H9 (cell line): ENCODE results near the gene TDRKH. TPM values are rescaled to one million over a fixed set of nuclear protein-coding genes. Genes with fewer than 3 reads are reported as not detected.

Experiments
- DNase-seq: peaks from one replicate; pipeline ENCODE4 v3.0.0-alpha.2; 2017
- H2AFZ ChIP-seq: one replicate; pipeline ENCODE4 v1.6.1; 2013; ENCODE audit warnings: mild to moderate bottlenecking, low read length, control low read depth, moderate library complexity
- H2AK5ac ChIP-seq: 2 replicates; pipeline ENCODE4 v1.6.1; 2013; ENCODE audit warnings: low read length, control low read depth, mixed read lengths; ENCODE audit not compliant: insufficient read length
- H2BK120ac ChIP-seq: one replicate; pipeline ENCODE4 v1.6.1; 2013; ENCODE audit warnings: low read depth, mild to moderate bottlenecking, low read length, control low read depth, inconsistent platforms; ENCODE audit not compliant: poor library complexity, severe bottlenecking
- H2BK12ac ChIP-seq: 2 replicates; pipeline ENCODE4 v1.6.1; 2013; ENCODE audit warnings: low read length, control low read depth, mixed read lengths, low read depth; ENCODE audit not compliant: insufficient read length
- H2BK15ac ChIP-seq: 2 replicates; pipeline ENCODE4 v1.6.1; 2013; ENCODE audit warnings: low read depth, low read length, control low read depth
- H2BK20ac ChIP-seq: one replicate; pipeline ENCODE4 v1.6.1; 2013; ENCODE audit warnings: low read depth, mild to moderate bottlenecking, low read length, control low read depth, inconsistent platforms; ENCODE audit not compliant: poor library complexity, severe bottlenecking
- H2BK5ac ChIP-seq: 2 replicates; pipeline ENCODE4 v1.6.1; 2013; ENCODE audit warnings: low read length, control low read depth, mixed read lengths; ENCODE audit not compliant: insufficient read length
- H3K14ac ChIP-seq: 2 replicates; pipeline ENCODE4 v1.6.1; 2013; ENCODE audit warnings: low read length, control low read depth; ENCODE audit not compliant: insufficient read depth
- H3K18ac ChIP-seq: 2 replicates; pipeline ENCODE4 v1.6.1; 2013; ENCODE audit warnings: low read depth, mild to moderate bottlenecking, mixed read lengths, low read length, control low read depth; ENCODE audit not compliant: insufficient read length
- H3K23ac ChIP-seq: 2 replicates; pipeline ENCODE4 v1.6.1; 2013; ENCODE audit warnings: low read length, control low read depth, mixed read lengths, low read depth; ENCODE audit not compliant: insufficient read length
- H3K23me2 ChIP-seq: 2 replicates; pipeline ENCODE4 v1.6.1; 2013; ENCODE audit warnings: low read depth, mild to moderate bottlenecking, mixed read lengths, low read length, control low read depth; ENCODE audit not compliant: insufficient read length, poor library complexity, severe bottlenecking
- H3K27ac ChIP-seq: 2 replicates; pipeline ENCODE4 v1.5.1; 2013; ENCODE audit warnings: low read length, control low read depth, mixed read lengths, low read depth; ENCODE audit not compliant: insufficient read length
- H3K27me3 ChIP-seq: 2 replicates; pipeline ENCODE4 v1.6.1; 2013; ENCODE audit warnings: low read length, control low read depth, inconsistent platforms; ENCODE audit not compliant: insufficient read depth
- H3K4ac ChIP-seq: 2 replicates; pipeline ENCODE4 v1.6.1; 2013; ENCODE audit warnings: low read depth, mild to moderate bottlenecking, control low read depth, inconsistent platforms, low read length, moderate library complexity
- H3K4me1 ChIP-seq: 2 replicates; pipeline ENCODE4 v1.6.1; 2013; ENCODE audit warnings: low read length, control low read depth, inconsistent platforms; ENCODE audit not compliant: insufficient read depth
- H3K4me2 ChIP-seq: 2 replicates; pipeline ENCODE4 v1.6.1; 2013; ENCODE audit warnings: low read length, control low read depth, mixed read lengths; ENCODE audit not compliant: insufficient read length, insufficient read depth
- H3K56ac ChIP-seq: 2 replicates; pipeline ENCODE4 v1.6.1; 2013; ENCODE audit warnings: low read depth, mild to moderate bottlenecking, mixed read lengths, low read length, control low read depth; ENCODE audit not compliant: insufficient read length
- H3K79me1 ChIP-seq: 2 replicates; pipeline ENCODE4 v1.6.1; 2013; ENCODE audit warnings: low read depth, mild to moderate bottlenecking, moderate library complexity, low read length, control low read depth, inconsistent platforms; ENCODE audit not compliant: insufficient read depth, poor library complexity, severe bottlenecking
- H3K79me2 ChIP-seq: 2 replicates; pipeline ENCODE4 v1.6.1; 2013; ENCODE audit warnings: low read length, control low read depth, inconsistent platforms; ENCODE audit not compliant: insufficient read depth
- H3K9ac ChIP-seq: 2 replicates; pipeline ENCODE4 v1.6.1; 2013; ENCODE audit warnings: low read length, control low read depth, mixed read lengths; ENCODE audit not compliant: insufficient read length; ENCODE audit errors: extremely low read depth
- H3K9me3 ChIP-seq: one replicate; pipeline ENCODE4 v1.6.1; 2013; ENCODE audit warnings: low read depth, low read length, inconsistent platforms; ENCODE audit not compliant: control insufficient read depth
- H3T11ph ChIP-seq: one replicate; pipeline ENCODE4 v1.6.1; 2013; ENCODE audit warnings: mild to moderate bottlenecking, low read length, control low read depth, inconsistent platforms
- H4K20me1 ChIP-seq: one replicate; pipeline ENCODE4 v1.6.1; 2013; ENCODE audit not compliant: control insufficient read depth, insufficient read length, insufficient read depth
- H4K5ac ChIP-seq: 2 replicates; pipeline ENCODE4 v1.6.1; 2013; ENCODE audit warnings: low read depth, mild to moderate bottlenecking, mixed read lengths, low read length, control low read depth; ENCODE audit not compliant: insufficient read length
- H4K8ac ChIP-seq: replicated peaks from 2 replicates; pipeline ENCODE4 v1.6.1; 2013; ENCODE audit warnings: low read length, control low read depth, mixed read lengths, low read depth; ENCODE audit not compliant: insufficient read length
- H4K91ac ChIP-seq: 2 replicates; pipeline ENCODE4 v1.6.1; 2013; ENCODE audit warnings: low read depth, mild to moderate bottlenecking, moderate library complexity, mixed read lengths, low read length, control low read depth; ENCODE audit not compliant: insufficient read length
- H3K27ac Mint-ChIP-seq, 3 experiments: 2 replicates in 2 of 3; 3 replicates in 1 of 3; pipeline ENCODE4 v1.8.0; 2020 to 2021; ENCODE audit warnings: mixed read lengths in 3 of 3, mild to moderate bottlenecking in 1 of 3, moderate library complexity in 1 of 3
- H3K27me3 Mint-ChIP-seq: 2 replicates; pipeline ENCODE4 v1.8.0; 2021; ENCODE audit warnings: low read depth, mild to moderate bottlenecking, moderate library complexity, mixed read lengths
- H3K36me3 Mint-ChIP-seq, 3 experiments: 2 replicates in 2 of 3; 3 replicates in 1 of 3; pipeline ENCODE4 v1.8.0; 2020 to 2021; ENCODE audit warnings: low read depth in 3 of 3, mixed read lengths in 3 of 3; ENCODE audit not compliant: insufficient read depth in 1 of 3
- H3K4me1 Mint-ChIP-seq, 2 experiments: 2 replicates each; pipeline ENCODE4 v1.8.0; 2020; ENCODE audit warnings: mixed read lengths in 2 of 2
- H3K4me3 Mint-ChIP-seq, 2 experiments: 2 replicates in 1 of 2; 3 replicates in 1 of 2; pipeline ENCODE4 v1.8.0; 2020 to 2021; ENCODE audit warnings: mild to moderate bottlenecking in 2 of 2, mixed read lengths in 2 of 2, moderate library complexity in 1 of 2
- H3K9me3 Mint-ChIP-seq, 2 experiments: 2 replicates in 1 of 2; 3 replicates in 1 of 2; pipeline ENCODE4 v1.8.0; 2020; ENCODE audit warnings: mild to moderate bottlenecking in 2 of 2, mixed read lengths in 2 of 2, moderate library complexity in 1 of 2
- WGBS: extraction: QIAGEN DNeasy Blood & Tissue Kit; methylation state at CpG from one replicate; pipeline ENCODE4 v1.1.7; 2013; ENCODE audit warnings: missing lambda C conversion rate, low lambda C conversion rate, mixed read lengths; ENCODE audit not compliant: insufficient read length; ENCODE audit errors: extremely low coverage; 5-methylcytosine and 5-hydroxymethylcytosine counted together
- total RNA-seq: library from RNA; stranded (reverse); gene quantifications from 2 replicates; pipeline ENCODE4 v1.2.1, GENCODE V29; 2021
- TF ChIP-seq, protein P1 (sequence below): fragments of 200-600 bp; sonication (generic); conservative IDR thresholded peaks from 3 replicates; pipeline ENCODE4 v1.8.0; 2021; ENCODE audit warnings: antibody characterized with exemption, mild to moderate bottlenecking

TDRKH gene
- total RNA-seq, 1 experiment from 2014 or later = 24.0 TPM

DNA sequence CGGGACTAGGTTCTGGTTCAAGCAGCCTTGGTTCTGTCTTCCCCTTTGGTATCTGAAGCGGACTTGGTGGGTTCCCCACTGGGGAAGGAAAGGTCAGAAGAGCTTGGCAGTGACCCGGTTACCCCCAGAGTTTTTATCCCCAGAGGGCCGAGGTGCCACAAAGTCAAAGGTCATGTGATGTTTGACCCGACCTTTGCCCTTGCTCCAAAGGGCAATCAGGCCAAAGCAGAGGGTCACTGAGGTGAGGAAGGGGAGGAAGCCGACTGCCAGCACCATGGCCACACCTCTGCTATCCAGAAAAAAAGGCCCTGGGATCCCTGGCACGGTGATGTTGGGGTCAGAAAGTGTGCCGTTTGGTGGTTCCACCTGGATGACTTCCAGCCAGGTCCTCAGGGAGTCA is 10.5 kb upstream of the TDRKH start:
- no peak overlapping the region for H2BK120ac ChIP-seq
- no peaks in the 10 kb centered on the region for H4K20me1 ChIP-seq
- no peak overlapping the region; the same call in 1 of the 2 replicates for H3K14ac ChIP-seq
- H3K18ac ChIP-seq = no peak overlapping the region
- H3K4me1 ChIP-seq = no peaks in the 10 kb centered on the region
- Mint-ChIP-seq H3K36me3 (no peaks in the 10 kb centered on the region), H3K4me1 (peaks cover 3 to 16% of the 10 kb centered on the region in 2 experiments; a peak in 3 of 4 replicates), H3K27me3 (peaks cover 11% of the 10 kb centered on the region), H3K4me3 (no peak overlapping the region), H3K27ac (no peak overlapping the region), H3K9me3 (no peaks in the 10 kb centered on the region)
- no peak overlapping the region for H3K56ac ChIP-seq
- H3K23me2 ChIP-seq = no peaks in the 10 kb centered on the region
- TF ChIP-seq, protein P1, sequence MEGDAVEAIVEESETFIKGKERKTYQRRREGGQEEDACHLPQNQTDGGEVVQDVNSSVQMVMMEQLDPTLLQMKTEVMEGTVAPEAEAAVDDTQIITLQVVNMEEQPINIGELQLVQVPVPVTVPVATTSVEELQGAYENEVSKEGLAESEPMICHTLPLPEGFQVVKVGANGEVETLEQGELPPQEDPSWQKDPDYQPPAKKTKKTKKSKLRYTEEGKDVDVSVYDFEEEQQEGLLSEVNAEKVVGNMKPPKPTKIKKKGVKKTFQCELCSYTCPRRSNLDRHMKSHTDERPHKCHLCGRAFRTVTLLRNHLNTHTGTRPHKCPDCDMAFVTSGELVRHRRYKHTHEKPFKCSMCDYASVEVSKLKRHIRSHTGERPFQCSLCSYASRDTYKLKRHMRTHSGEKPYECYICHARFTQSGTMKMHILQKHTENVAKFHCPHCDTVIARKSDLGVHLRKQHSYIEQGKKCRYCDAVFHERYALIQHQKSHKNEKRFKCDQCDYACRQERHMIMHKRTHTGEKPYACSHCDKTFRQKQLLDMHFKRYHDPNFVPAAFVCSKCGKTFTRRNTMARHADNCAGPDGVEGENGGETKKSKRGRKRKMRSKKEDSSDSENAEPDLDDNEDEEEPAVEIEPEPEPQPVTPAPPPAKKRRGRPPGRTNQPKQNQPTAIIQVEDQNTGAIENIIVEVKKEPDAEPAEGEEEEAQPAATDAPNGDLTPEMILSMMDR = no peak
- no peak overlapping the region for H4K91ac ChIP-seq
- H3K9ac ChIP-seq = no peak overlapping the region
- no peak overlapping the region for H2BK5ac ChIP-seq
- H3T11ph ChIP-seq = no peak overlapping the region
- no peaks in the 10 kb centered on the region for H3K27me3 ChIP-seq
- no peak for DNase-seq
- H2BK20ac ChIP-seq = no peak overlapping the region
- H3K27ac ChIP-seq = no peak overlapping the region
- H3K9me3 ChIP-seq = no peaks in the 10 kb centered on the region
- H2BK15ac ChIP-seq = no peak overlapping the region
- H3K79me2 ChIP-seq = no peaks in the 10 kb centered on the region
- H2BK12ac ChIP-seq = no peak overlapping the region
- no peak overlapping the region for H2AK5ac ChIP-seq
- no peaks in the 10 kb centered on the region for H3K79me1 ChIP-seq
- H2AFZ ChIP-seq = no peak overlapping the region
- H3K4ac ChIP-seq = no peak overlapping the region
- no peak overlapping the region for H3K4me2 ChIP-seq
- no peak overlapping the region for H3K23ac ChIP-seq
- no CpG with 5 or more reads among the region's 8 CpGs for WGBS
- H4K8ac ChIP-seq = no peak overlapping the region
- H4K5ac ChIP-seq = no peak overlapping the region
